Keratinocyte (primary cell): Measurements from ENCODE around the gene FAM177B. TPM values are rescaled to one million over a fixed set of nuclear protein-coding genes. Genes with fewer than 3 reads are reported as not detected.

ENCODE experiments used
- DNase-seq: peaks from one replicate; pipeline ENCODE4 v3.0.0-alpha.2; 2011; ENCODE audit warnings: low read depth, missing footprints, low spot score
- FAIRE-seq: peaks from 2 replicates; lab custom pipeline; 2011; peaks lifted over from hg19 to GRCh38; lab: Jason Lieb, UNC
- H2AFZ ChIP-seq: 2 replicates; pipeline ENCODE4 v1.6.0; 2012; ENCODE audit warnings: low read length, control low read depth, inconsistent platforms; ENCODE audit not compliant: control insufficient read depth
- H3K27ac ChIP-seq: 2 replicates; pipeline ENCODE4 v1.5.1; 2011; ENCODE audit warnings: low read length; ENCODE audit not compliant: control insufficient read depth, insufficient read depth
- H3K27me3 ChIP-seq: 3 replicates; pipeline ENCODE4 v1.6.0; 2011; ENCODE audit warnings: low read length; ENCODE audit not compliant: control insufficient read depth, insufficient read depth; ENCODE audit errors: extremely low read depth
- H3K36me3 ChIP-seq, 2 experiments: 2 replicates in 1 of 2; 3 replicates in 1 of 2; pipeline ENCODE4 v1.5.1; 2011; ENCODE audit warnings: low read length in 2 of 2, mild to moderate bottlenecking in 1 of 2; ENCODE audit not compliant: control insufficient read depth in 2 of 2, insufficient read depth in 2 of 2; ENCODE audit errors: extremely low read depth in 1 of 2
- H3K4me1 ChIP-seq: 3 replicates; pipeline ENCODE4 v1.5.1; 2011; ENCODE audit warnings: low read length; ENCODE audit not compliant: control insufficient read depth, insufficient read depth; ENCODE audit errors: extremely low read depth
- H3K4me2 ChIP-seq: 3 replicates; pipeline ENCODE4 v1.6.0; 2011; ENCODE audit warnings: low read depth, low read length; ENCODE audit not compliant: control insufficient read depth, insufficient read depth; ENCODE audit errors: extremely low read depth
- H3K4me3 ChIP-seq, 3 experiments: fragments of 200-600 bp in 1 of 3; sonication (generic) in 1 of 3; 2 replicates in 2 of 3; 3 replicates in 1 of 3; pipeline ENCODE4 v1.5.1; 2011 to 2016; ENCODE audit warnings: low read length in 3 of 3, mild to moderate bottlenecking in 3 of 3, control low read depth in 2 of 3, inconsistent platforms in 1 of 3, low read depth in 1 of 3, mixed read lengths in 1 of 3, mixed run types in 1 of 3, moderate library complexity in 1 of 3; ENCODE audit not compliant: control insufficient read depth in 2 of 3, insufficient read depth in 2 of 3; ENCODE audit errors: extremely low read depth in 1 of 3
- H3K79me2 ChIP-seq: 2 replicates; pipeline ENCODE4 v1.6.0; 2012; ENCODE audit warnings: low read length; ENCODE audit not compliant: control insufficient read depth, insufficient read depth
- H3K9ac ChIP-seq: 3 replicates; pipeline ENCODE4 v1.6.0; 2011; ENCODE audit warnings: low read length; ENCODE audit not compliant: control insufficient read depth, insufficient read depth; ENCODE audit errors: extremely low read depth
- H3K9me1 ChIP-seq: 3 replicates; pipeline ENCODE4 v1.6.0; 2011; ENCODE audit warnings: low read length; ENCODE audit not compliant: control insufficient read depth, insufficient read depth; ENCODE audit errors: extremely low read depth
- H3K9me3 ChIP-seq: 2 replicates; pipeline ENCODE4 v1.5.1; 2012; ENCODE audit warnings: low read depth, low read length; ENCODE audit not compliant: control insufficient read depth
- H4K20me1 ChIP-seq: 3 replicates; pipeline ENCODE4 v1.6.0; 2011; ENCODE audit warnings: low read length; ENCODE audit not compliant: control insufficient read depth, insufficient read depth; ENCODE audit errors: extremely low read depth
- EZH2 ChIP-seq: IDR thresholded peaks from one replicate; pipeline ENCODE4 v1.6.1; 2012; ENCODE audit warnings: inconsistent platforms, mild to moderate bottlenecking, low read length, moderate library complexity
- dilution Hi-C: fragments of 300-500 bp; cut with MboI; formaldehyde crosslinking; loops from one replicate; pipeline ENCODE4 v1.7.0; 2020; ENCODE audit warnings: low sequenced_read_pairs; ENCODE audit not compliant: extremely low pct_ligation_motif_present
- polyA plus RNA-seq, 5 experiments: library from polyadenylated mRNA; depleted of rRNA in 3 of 5; stranded (reverse) in 3 of 5; stranded (forward) in 1 of 5; unstranded in 1 of 5; fragments of >200 nt; gene quantifications; 1 replicate in 1 of 5; 2 replicates in 3 of 5; 3 replicates in 1 of 5; pipeline versions ENCODE4 v1.2.1 to v1.2.3, GENCODE V29; 2011 to 2012; ENCODE audit warnings: missing spikeins in 2 of 5, low read depth in 1 of 5, low replicate concordance in 1 of 5
- TF ChIP-seq, protein P1 (sequence below), 3 experiments: IDR thresholded peaks in 1 of 3; conservative IDR thresholded peaks in 1 of 3; optimal IDR thresholded peaks in 1 of 3; 2 replicates in 2 of 3; 3 replicates in 1 of 3; pipeline versions ENCODE3 to v1.5.1; 2011; ENCODE audit warnings: low read length in 3 of 3, mild to moderate bottlenecking in 3 of 3, moderate library complexity in 2 of 3, control low read depth in 1 of 3, inconsistent platforms in 1 of 3; ENCODE audit not compliant: insufficient read depth in 2 of 3; ENCODE audit errors: extremely low read depth in 1 of 3

FAM177B gene
- polyA plus RNA-seq, 1 donor (not counting 4 experiments of a cell fraction or from before 2014, with no cell fraction given) = not detected

DNA sequence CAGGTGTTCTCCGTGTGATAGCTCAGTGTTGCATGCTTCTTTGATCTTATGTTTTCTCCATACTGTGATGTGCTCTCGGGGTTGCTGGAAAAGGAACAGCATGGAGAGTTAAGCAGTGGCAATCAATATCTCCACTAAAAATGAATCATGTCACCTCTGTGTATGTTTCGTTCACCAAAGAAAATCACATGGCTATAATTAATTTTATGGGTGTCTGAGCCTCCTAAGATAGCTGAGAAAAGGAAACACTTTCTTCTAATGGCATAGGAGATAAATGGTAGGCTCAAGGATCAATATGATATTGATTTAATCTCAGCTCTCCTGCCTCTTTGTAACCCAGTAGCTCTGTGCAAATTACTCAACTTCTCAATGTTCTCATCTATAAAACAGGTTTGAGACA lies 14.3 kb downstream of the FAM177B start:
- FAIRE-seq = no peak
- Histone ChIP-seq H3K4me1 (peaks cover 15% of the 10 kb centered on the region), H3K9me3 (no peaks in the 10 kb centered on the region), H3K79me2 (no peaks in the 10 kb centered on the region), H3K9me1 (no peaks in the 10 kb centered on the region), H3K27ac (no peak overlapping the region), H3K9ac (no peak overlapping the region), H3K27me3 (no peaks in the 10 kb centered on the region), H2AFZ (no peak overlapping the region), H4K20me1 (no peaks in the 10 kb centered on the region), H3K4me2 (no peak overlapping the region), H3K36me3 (no peaks in the 10 kb centered on the region), H3K4me3 (no peak overlapping the region)
- DNase-seq = no peak
- TF ChIP-seq, protein P1, sequence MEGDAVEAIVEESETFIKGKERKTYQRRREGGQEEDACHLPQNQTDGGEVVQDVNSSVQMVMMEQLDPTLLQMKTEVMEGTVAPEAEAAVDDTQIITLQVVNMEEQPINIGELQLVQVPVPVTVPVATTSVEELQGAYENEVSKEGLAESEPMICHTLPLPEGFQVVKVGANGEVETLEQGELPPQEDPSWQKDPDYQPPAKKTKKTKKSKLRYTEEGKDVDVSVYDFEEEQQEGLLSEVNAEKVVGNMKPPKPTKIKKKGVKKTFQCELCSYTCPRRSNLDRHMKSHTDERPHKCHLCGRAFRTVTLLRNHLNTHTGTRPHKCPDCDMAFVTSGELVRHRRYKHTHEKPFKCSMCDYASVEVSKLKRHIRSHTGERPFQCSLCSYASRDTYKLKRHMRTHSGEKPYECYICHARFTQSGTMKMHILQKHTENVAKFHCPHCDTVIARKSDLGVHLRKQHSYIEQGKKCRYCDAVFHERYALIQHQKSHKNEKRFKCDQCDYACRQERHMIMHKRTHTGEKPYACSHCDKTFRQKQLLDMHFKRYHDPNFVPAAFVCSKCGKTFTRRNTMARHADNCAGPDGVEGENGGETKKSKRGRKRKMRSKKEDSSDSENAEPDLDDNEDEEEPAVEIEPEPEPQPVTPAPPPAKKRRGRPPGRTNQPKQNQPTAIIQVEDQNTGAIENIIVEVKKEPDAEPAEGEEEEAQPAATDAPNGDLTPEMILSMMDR (optimal IDR thresholded peaks at IDR 0.05 in 1 of 3, IDR thresholded peaks at IDR 0.05 in 1 of 3, conservative IDR thresholded peaks at IDR 0.05 in 1 of 3; ENCODE audit: extremely low read depth in 1 of 3, insufficient read depth in 2 of 3, low read length in 3 of 3) = no peak
- no peak for TF ChIP-seq EZH2
- dilution Hi-C loops = no loop called here

DNA sequence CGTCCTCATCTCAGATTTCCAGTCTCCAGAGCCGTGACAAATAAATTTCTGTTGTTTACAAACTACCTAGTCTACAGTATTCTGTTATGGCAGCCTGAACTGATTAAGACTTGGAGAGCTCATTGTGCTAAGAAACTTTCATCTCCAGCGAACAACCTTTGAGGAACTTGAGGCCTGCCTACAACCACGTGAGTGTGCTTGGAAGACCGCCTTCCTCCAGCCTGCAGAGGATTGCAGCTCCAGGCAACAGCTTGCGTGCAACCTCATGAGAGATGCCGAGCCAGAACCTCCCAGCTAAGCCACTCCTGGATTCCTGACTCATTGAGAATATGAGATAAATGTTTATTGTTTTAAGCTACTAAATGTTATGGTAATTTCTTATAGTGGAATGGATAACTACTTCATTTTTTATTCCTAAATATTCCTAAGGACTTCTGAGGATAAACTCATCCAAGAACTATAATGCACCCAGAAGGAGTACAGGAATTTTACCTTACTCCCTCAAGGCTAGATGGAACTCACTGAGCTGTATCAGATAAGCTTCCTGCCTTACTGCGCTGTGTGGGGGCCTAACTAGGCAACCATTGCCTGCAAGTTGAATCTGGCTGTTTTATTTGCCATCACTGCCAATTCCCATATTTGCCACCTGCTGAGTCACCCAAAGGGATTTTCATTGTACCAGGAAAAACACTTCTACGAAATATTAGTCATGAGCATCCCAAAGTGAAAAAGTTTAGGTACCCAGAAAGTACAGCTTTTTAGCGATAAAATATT lies 17.6 kb downstream of the FAM177B start:
- H3K4me3 ChIP-seq = no peak overlapping the region
- peak overlapping the region; percentile 51 for H3K9ac ChIP-seq
- H3K9me3 ChIP-seq = no peaks in the 10 kb centered on the region
- DNase-seq = peak; percentile 45
- H3K36me3 ChIP-seq = no peaks in the 10 kb centered on the region
- peak overlapping the region; percentile 65 for H2AFZ ChIP-seq
- H3K4me1 ChIP-seq = peaks cover 15% of the 10 kb centered on the region
- H3K27ac ChIP-seq = peak overlapping the region; percentile 84
- no peaks in the 10 kb centered on the region for H4K20me1 ChIP-seq
- H3K9me1 ChIP-seq = no peaks in the 10 kb centered on the region
- peak overlapping the region; percentile 72 for H3K4me2 ChIP-seq
- no peaks in the 10 kb centered on the region for H3K79me2 ChIP-seq
- dilution Hi-C loops = no loop called here
- H3K27me3 ChIP-seq = no peaks in the 10 kb centered on the region
- TF ChIP-seq EZH2 = no peak
- TF ChIP-seq, protein P1 (optimal IDR thresholded peaks at IDR 0.05 in 1 of 3, IDR thresholded peaks at IDR 0.05 in 1 of 3, conservative IDR thresholded peaks at IDR 0.05 in 1 of 3; ENCODE audit: extremely low read depth in 1 of 3, insufficient read depth in 2 of 3, low read length in 3 of 3) = no peak
- peak; percentile 93 for FAIRE-seq
